Astrocyte of the cerebellum (primary cell): Measurements from ENCODE around the gene RORB.

Experiments used
- DNase-seq: peaks from one replicate; pipeline ENCODE4 v3.0.0-alpha.2; 2011; ENCODE audit warnings: low read depth
- H3K4me3 ChIP-seq: 2 replicates; pipeline ENCODE4 v1.5.1; 2011; ENCODE audit warnings: mild to moderate bottlenecking, low read depth, low read length, moderate library complexity
- CTCF ChIP-seq: IDR thresholded peaks from 2 replicates; pipeline ENCODE4 v1.5.1; 2012; ENCODE audit warnings: low read length, low read depth, moderate library complexity, mild to moderate bottlenecking; ENCODE audit errors: missing control alignments
- in situ Hi-C: cut with HindIII; loops from 2 replicates; pipeline ENCODE4 v1.10.0; 2017; ENCODE audit warnings: low sequenced_read_pairs

Gene RORB

GRCh38 chr9:74562611-74563010 is 65.5 kb downstream of the RORB start:
- no peak overlapping the region for H3K4me3 ChIP-seq
- no peak for TF ChIP-seq CTCF
- in situ Hi-C loops, result no loop called here
- no peak for DNase-seq

GRCh38 chr9:74570879-74571512 is 73.9 kb downstream of the RORB start:
- H3K4me3 ChIP-seq, result no peak overlapping the region
- peak; percentile 19 for DNase-seq
- peak; percentile 77 for TF ChIP-seq CTCF
- in situ Hi-C loops, result no loop called here

- in situ Hi-C loops, result no loop called here
- TF ChIP-seq CTCF, result no peak
- DNase-seq, result no peak
- no peak overlapping the region for H3K4me3 ChIP-seq
These were observed 76.6 kb downstream of the RORB start for GRCh38 chr9:74573640-74574191.

- no peak for DNase-seq
- H3K4me3 ChIP-seq, result no peak overlapping the region
- in situ Hi-C loops, result no loop called here
- no peak for TF ChIP-seq CTCF
These were observed 79.0 kb downstream of the RORB start for GRCh38 chr9:74576176-74576575.

- in situ Hi-C loops, result no loop called here
- peak; percentile 29 for TF ChIP-seq CTCF
- no peak for DNase-seq
- no peak overlapping the region for H3K4me3 ChIP-seq
These were observed 80.8 kb downstream of the RORB start for GRCh38 chr9:74577956-74578355.

GRCh38 chr9:74589576-74589975 is 92.4 kb downstream of the RORB start:
- in situ Hi-C loops, result no loop called here
- TF ChIP-seq CTCF, result no peak
- H3K4me3 ChIP-seq, result no peak overlapping the region
- no peak for DNase-seq
